Hindlimb muscle (tissue), 1 donor: ENCODE measurements around the gene ETV1. TPM values are rescaled to one million over a fixed set of nuclear protein-coding genes. Genes with fewer than 3 reads are reported as not detected.
A peak's percentile ranks its signal among the peaks of the same experiment; 100 is the strongest.

Experiments used
- DNase-seq: peaks from one replicate; pipeline ENCODE4 v3.0.0-alpha.2; 2013
- polyA plus RNA-seq: library from polyadenylated mRNA; unstranded; fragments of 120-200 nt; gene quantifications from one replicate; pipeline ENCODE4 v1.2.1, GENCODE V29; 2013; ENCODE audit not compliant: insufficient read length

ETV1 gene
- polyA plus RNA-seq, 1 donor = 11.0 TPM

DNA sequence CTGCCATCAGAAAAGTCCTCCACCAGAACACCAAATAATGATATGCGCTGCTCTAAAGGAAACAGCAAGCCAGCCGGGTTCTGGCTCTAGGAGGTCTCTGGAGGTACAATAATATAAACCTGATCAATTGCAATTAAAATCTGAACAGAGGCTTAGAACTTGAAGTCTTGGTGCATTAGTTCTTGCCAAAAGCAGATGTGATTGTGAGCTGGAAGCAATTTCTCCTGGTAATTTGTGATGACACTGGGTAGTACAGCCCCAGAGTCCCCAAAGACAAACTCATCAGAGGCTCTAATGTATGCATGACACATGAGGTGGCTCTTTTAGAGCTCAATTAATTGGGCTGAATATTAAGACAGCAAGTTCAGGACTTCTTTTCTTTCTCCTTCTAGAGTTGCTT lies 3.3 kb downstream of the ETV1 start:
- DNase-seq = no peak

GRCh38 chr7:13984831-13985685 lies 4.4 kb downstream of the ETV1 start:
- DNase-seq = no peak

DNA sequence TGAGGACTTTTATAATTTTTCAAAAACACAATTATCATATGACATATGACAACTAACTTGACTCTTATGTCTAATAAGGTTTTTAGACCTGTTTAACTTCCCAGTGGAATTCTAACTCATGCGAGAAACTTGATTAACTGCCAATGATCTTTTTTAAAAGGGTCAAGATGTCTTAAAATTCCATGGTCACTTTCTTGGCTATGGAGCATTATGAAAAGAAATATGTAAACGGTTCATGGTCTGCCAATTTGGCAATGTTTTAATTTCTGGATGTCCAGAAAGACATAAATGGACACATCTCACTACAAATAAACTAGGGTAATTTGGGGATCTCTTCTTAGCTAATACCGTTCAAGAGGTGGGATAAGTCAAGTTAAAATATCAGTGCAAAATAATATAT lies 5.4 kb downstream of the ETV1 start:
- no peak for DNase-seq

DNA sequence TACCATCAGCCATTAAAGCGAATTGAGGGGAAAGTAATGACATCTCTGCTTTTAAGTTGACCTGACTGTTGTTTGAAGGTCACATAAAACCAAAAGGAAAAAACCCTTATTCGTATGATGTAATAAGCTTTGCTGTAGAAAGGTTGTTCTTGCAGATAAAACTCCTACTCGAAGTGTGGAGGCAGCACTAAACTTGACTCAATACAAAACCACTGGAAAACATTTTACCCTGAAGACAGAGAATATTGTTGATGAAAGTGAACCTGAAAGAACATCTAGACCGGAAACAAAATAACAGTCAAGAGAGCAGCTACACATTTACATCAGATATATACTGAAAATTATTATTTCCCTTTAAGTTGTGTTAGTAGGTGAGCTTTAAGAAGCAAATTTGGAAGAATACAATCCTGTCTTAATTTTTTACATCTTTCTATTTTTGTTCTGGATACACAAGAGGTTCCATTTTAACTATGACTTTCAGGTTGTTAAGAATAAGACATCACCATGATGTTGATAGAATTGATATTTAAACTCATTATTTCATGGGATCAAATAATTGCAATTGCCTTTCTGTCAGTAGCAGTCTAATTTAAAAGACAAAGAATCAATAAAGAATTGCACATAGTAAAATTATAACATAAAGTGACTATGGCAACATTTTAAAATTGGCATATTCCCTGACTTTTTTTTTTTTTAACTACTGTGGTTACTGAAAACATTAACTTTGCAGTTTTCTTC lies 6.4 kb downstream of the ETV1 start:
- DNase-seq = no peak

DNA sequence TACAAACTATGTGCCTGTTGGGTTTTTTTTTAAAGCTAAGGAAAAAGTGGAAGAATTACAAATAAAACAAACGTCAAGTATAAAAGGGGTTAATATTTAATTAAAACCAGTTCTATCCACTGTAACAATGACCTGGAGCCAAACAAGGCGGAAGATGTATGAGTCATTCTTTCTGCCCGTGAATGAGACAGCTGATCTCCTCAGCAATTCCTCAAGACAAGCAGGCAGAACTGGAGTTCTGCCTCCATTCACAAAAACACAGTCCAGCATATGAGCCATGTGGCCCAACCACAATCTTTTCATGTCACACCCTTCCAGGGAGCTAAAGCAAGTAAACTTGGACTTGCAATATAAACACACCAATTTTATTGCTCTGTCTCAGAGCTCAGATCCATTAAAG lies 8.4 kb downstream of the ETV1 start:
- peak; percentile 88 for DNase-seq

DNA sequence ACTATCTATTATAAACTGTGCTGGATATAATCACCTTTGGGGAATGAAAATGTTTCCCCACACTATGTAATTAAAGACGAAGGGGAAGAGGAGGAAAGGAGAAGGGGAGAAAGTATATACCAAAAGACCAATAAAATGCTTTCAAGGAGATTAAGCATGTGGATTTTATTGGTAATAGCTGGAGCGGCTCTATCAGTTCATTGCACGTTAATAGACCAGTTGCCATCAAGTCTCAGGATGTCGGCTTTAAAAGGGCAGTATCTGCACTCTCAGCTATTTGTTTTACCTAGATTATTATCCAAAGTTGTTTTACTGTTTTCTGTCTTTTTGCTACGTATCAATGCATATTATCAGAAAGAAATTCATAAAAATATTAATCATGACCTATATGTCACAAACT lies 9.0 kb downstream of the ETV1 start:
- no peak for DNase-seq

GRCh38 chr7:13979671-13980435 lies 9.6 kb downstream of the ETV1 start:
- DNase-seq = peak; percentile 75

DNA sequence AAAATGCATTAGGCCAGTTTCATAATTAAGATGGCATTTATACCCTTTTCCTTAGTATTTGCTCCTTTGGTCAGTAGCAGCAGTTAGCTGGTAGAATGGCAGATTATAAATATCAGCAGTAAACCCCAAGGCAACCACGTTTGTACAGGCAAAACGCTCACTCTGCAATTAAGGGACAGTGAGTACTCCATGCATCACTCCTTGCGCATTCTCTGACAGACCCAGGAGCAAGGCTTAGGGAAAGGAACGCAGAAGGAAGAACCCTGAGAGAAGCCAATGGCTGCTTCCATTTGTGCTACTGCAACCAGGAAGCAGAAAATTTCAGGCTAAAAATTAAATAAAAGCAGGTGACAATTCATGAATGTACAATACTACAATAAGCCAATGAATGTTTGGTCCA lies 12.9 kb downstream of the ETV1 start:
- no peak for DNase-seq

DNA sequence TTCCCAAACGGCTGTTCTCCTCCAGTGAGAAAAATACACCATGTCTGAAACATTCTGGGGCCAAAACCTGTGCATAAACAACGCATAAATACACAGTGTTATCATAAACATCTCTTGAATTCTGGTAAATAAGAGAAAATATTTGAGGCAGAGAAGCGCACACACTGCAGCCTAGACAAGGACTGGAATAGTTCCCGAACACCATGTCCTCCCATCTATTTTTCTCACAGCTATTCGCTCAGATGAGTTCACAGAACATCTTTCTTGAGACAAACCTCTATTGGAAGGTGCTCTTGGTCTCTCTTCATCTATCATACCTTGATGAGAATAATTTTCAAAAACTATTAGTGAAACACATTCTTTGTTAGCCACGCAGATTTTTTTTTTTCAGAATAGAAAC lies 24.4 kb downstream of the ETV1 start:
- DNase-seq = no peak

DNA sequence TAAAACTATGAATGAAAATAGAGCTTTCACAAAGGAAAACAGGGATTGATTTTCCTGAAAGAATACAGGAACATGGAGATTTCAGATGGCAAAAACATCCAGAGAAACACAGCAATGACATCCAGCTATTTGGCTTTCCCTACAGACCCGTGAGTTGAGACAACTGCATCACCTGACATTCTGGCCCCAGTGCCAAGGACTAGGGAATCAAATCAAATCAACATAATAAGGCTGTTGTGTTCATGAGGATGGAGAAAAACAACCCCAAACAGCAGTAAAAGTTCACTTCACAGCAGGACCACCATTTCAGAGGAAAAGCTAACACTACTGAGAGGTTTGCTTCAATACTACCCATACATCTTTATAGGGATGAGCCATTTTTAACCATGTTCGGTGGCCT lies 25.5 kb downstream of the ETV1 start:
- no peak for DNase-seq

- DNase-seq = no peak
These were observed 34.0 kb downstream of the ETV1 start for GRCh38 chr7:13955494-13955893.

DNA sequence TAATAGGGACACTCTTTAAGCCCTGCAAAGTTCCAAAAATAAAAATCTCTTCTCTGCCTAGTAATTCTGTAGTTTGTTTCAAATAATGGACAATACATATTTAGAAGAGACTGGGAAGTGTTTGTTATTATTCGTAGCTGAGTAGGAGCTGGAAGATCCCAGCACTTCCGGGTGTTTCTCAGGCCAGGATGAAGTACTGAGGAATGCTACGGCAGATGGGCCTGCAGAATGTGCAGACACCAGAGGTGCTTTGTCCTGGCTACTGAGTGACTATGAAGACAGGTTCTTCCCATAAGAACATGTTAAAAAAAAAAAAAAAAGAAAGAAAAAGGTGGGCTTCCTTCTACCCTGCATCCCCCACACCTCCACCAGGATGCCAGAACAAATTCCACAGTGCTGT lies 36.1 kb downstream of the ETV1 start:
- no peak for DNase-seq

GRCh38 chr7:13952921-13953320 lies 36.5 kb downstream of the ETV1 start:
- DNase-seq = no peak

DNA sequence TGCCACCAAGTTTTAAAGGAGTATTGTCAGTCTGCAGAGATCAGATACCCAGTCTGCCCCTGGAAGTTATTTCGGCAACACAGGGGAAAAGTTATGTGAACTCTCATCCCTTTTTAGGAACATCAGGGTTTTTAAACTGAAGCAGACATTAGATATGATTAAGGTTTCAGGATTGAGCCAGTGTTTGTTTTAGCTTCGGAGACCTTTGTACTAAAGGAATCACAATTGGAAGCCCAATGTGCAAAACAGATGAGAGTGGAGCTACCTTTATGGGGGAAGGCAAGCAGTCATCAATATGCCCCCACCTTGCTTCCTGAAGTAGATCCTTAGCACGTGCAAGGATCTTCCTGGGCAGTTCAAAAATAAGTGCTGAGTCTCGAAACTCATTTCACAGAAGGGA lies 39.5 kb downstream of the ETV1 start:
- DNase-seq = no peak

GRCh38 chr7:13949445-13949844 lies 40.0 kb downstream of the ETV1 start:
- no peak for DNase-seq

DNA sequence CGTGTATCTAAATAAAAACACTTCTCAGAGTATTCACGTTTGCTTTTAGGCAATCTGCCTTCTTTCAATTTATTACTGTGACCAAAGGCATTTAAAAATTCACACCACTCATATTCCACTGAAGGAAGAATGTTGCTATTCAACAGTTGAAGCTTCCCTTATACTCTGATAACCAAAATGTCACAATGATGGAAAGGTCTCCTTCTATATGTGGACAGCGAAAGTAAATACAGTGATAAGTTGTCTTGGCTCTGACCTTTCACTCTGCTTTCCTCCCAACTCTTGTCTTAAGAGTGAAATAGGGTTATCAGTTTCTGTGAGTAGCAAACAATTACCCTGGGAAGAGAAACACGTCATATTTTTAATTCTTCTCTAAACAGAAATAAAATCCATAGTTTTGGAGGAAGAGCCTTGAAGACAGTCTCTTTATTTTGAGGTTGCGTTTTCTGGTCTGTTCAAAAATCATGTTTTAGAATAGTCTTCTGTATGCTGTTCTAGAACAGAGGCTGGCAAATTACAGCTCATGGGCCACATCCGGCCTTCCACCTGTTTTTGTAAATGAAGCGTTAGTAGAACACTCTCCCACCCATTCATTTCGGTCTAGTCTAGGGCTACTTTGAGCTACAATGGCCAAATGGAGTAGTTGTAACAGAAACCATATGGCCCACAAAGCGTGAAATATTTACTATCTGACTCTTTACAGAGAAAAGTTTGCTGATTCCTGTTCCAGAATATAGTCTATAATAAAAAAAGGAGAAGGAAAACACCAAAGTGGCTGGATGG lies 41.3 kb downstream of the ETV1 start:
- no peak for DNase-seq

DNA sequence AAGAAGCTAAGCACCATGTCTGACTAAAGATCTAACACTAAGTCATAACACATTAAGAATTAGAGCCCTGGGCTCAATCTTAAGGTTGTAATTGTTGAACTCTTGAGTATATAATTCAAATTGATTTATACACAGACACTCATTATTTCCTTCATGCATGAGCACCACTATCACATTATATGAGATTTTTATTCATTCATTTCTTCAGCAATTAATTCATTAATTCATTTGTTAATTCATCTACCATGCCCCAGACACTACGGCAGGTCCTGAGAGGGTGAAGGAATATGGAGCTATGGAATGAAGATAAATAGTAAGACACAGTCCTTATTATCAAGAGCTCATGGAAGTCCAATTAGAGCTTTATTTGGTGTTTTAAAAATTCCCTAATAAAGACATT lies 41.9 kb downstream of the ETV1 start:
- no peak for DNase-seq

GRCh38 chr7:13946181-13946580 lies 43.3 kb downstream of the ETV1 start:
- no peak for DNase-seq

GRCh38 chr7:13945670-13946069 lies 43.8 kb downstream of the ETV1 start:
- DNase-seq = no peak

DNA sequence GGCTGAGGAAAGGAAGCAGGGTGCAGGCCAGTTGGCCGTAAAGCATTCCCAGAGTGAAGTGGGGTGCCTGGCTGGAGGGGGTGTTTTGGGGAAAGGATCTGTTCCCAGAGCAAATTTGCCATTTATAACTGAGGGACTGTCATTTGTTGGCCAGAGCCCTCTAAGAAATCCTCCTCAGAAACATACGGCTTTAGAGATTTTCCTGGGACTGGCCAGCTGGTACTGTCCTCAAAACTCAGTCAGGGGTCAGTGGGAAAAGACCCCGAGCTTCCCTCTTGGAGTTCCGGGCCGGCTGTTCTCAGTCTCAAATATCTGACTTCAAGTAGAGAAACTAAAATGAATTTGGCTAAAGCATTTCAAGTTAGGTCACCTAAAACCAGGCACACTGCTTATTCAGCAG lies 55.9 kb downstream of the ETV1 start:
- DNase-seq = no peak

- no peak for DNase-seq
These were observed 56.4 kb downstream of the ETV1 start for GRCh38 chr7:13933091-13933490.

DNA sequence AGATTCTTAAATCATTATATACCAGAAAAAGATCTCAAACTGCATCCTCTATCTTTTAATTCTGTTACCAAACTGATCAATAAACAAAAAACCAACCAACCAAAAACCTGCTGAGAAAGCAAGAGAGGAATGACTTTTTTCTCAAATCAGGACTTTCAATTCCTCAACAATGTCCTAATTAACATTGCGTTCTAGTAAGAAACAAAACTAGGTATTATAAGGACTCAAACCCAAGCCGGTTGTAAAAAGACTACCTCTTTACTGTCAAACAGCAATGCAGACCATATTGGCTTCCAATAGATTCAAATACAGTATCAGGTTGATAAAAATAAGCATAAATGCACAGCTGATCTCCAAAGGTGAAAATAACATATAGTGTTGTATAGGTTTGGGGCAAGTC lies 57.3 kb downstream of the ETV1 start:
- DNase-seq = no peak

DNA sequence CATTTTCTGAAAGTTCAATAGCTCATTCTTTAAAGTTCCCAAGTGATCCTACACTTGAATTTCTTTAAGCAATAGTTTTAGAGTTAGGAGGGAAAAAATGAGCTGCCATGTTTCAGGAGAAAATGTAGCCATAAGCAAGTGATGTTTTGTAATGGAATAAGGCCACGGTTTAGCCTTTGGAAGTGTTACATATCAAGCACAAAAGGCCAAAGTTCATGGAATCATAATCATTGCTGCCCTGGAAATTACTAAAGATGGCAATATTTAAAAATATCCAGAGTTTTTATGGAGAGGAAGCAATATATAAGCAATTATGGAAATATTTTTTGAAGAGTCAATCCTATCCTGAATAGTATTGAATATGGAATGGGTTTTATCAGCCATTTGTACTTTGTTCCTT lies 68.4 kb downstream of the ETV1 start:
- DNase-seq = no peak
